ENCODE data around the gene LAYN. TPM values are rescaled to one million over a fixed set of nuclear protein-coding genes. Genes with fewer than 3 reads are reported as not detected.

Gene LAYN
- total and polyA plus RNA-seq, 8 donors, result 9.6 to 19.8 (median 15.9) TPM

- ATAC-seq (no peak), DNase-seq (no peak)
- H3K27me3 ChIP-seq, result no peaks in the 10 kb centered on the region
- H3K4me1 ChIP-seq, result no peaks in the 10 kb centered on the region
- no peaks in the 10 kb centered on the region for H3K9me3 ChIP-seq
- H3K27ac ChIP-seq, result no peak overlapping the region
- intact Hi-C loops (cut with DNase I), result no loop called here
- no peaks in the 10 kb centered on the region for H3K36me3 ChIP-seq
- TF ChIP-seq CTCF (IDR thresholded peaks at IDR 0.05), result no peak
- no peak overlapping the region for H3K4me3 ChIP-seq
Measured at GRCh38 chr11:111527279-111527678, 13.2 kb upstream of the LAYN start.

- TF ChIP-seq CTCF (IDR thresholded peaks at IDR 0.05), result no peak
- no peak for DNase-seq
Measured at GRCh38 chr11:111528557-111528956, 12.0 kb upstream of the LAYN start.

GRCh38 chr11:111530091-111530490 is 10.4 kb upstream of the LAYN start:
- Histone ChIP-seq H3K9me3 (no peaks in the 10 kb centered on the region), H3K4me1 (no peaks in the 10 kb centered on the region), H3K27ac (no peak overlapping the region), H3K4me3 (no peak overlapping the region), H3K36me3 (no peaks in the 10 kb centered on the region), H3K27me3 (no peaks in the 10 kb centered on the region)
- DNase-seq (no peak), ATAC-seq (no peak)
- intact Hi-C loops (cut with DNase I), result no loop called here
- no peak for TF ChIP-seq CTCF (IDR thresholded peaks at IDR 0.05)

More at GRCh38 chr11:111528557-111528956, 12.0 kb upstream of the LAYN start:
- Histone ChIP-seq H3K4me1 (no peaks in the 10 kb centered on the region), H3K9me3 (no peaks in the 10 kb centered on the region), H3K27me3 (no peaks in the 10 kb centered on the region), H3K4me3 (no peak overlapping the region), H3K27ac (no peak overlapping the region), H3K36me3 (no peaks in the 10 kb centered on the region)
- ATAC-seq, result no peak
- intact Hi-C loops (cut with DNase I), result no loop called here

- no peak for DNase-seq
- no peaks in the 10 kb centered on the region for H3K36me3 ChIP-seq
Measured at GRCh38 chr11:111531136-111531535, 9.4 kb upstream of the LAYN start.

GRCh38 chr11:111531687-111532364 is 8.7 kb upstream of the LAYN start:
- no peak for DNase-seq
- no peaks in the 10 kb centered on the region for H3K9me3 ChIP-seq
- TF ChIP-seq CTCF (IDR thresholded peaks at IDR 0.05), result no peak
- H3K4me1 ChIP-seq, result no peaks in the 10 kb centered on the region
- H3K4me3 ChIP-seq, result no peak overlapping the region
- intact Hi-C loops (cut with DNase I), result no loop called here
- H3K27ac ChIP-seq, result no peak overlapping the region
- peaks cover under 1 to 4% of the 10 kb centered on the region in 2 donors for H3K27me3 ChIP-seq
- ATAC-seq, result peak; percentile 74
- no peaks in the 10 kb centered on the region for H3K36me3 ChIP-seq

More at GRCh38 chr11:111531136-111531535, 9.4 kb upstream of the LAYN start:
- intact Hi-C loops (cut with DNase I), result no loop called here
- Histone ChIP-seq H3K27me3 (peaks cover 0 to 4% of the 10 kb centered on the region in 2 donors), H3K9me3 (no peaks in the 10 kb centered on the region), H3K4me1 (no peaks in the 10 kb centered on the region), H3K27ac (no peak overlapping the region), H3K4me3 (no peak overlapping the region)
- ATAC-seq, result no peak
- no peak for TF ChIP-seq CTCF (IDR thresholded peaks at IDR 0.05)
